OCI-LY7 (cell line): ENCODE results near the gene SERAC1.

Experiments
- EZH2phosphoT487 ChIP-seq: fragments of 200-600 bp; sonication (generic); IDR thresholded peaks from 2 replicates; pipeline ENCODE4 v1.6.1; 2018; ENCODE audit warnings: low read depth, borderline replicate concordance, mild to moderate bottlenecking, mixed run types, antibody characterized with exemption, low read length, moderate library complexity, mixed read lengths
- TF ChIP-seq, protein P1 (sequence below): fragments of 200-600 bp; sonication (generic); conservative IDR thresholded peaks from 2 replicates; pipeline ENCODE4 v1.5.1; 2014; ENCODE audit warnings: mild to moderate bottlenecking, antibody characterized with exemption, low read length, moderate library complexity, mixed read lengths

DNA sequence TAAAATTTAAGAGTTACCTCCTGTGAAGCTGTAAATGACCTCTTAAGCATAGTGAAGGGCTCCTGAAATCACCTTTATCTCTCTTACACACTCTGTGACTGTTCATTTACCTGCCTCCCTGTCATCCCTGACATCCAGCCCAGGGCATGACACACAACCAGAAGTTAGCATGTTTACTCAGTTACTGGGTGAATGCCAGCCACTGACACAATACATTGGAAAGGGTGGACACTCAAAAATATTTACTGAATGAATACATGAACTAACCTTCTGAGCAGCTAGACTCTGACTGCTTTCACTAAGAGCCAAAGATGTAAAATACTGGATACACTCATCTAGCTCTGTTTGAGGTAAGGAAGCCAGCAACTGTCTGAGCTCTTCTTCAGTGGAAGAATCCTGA, 25.3 kb downstream of the SERAC1 start:
- TF ChIP-seq, protein P1, sequence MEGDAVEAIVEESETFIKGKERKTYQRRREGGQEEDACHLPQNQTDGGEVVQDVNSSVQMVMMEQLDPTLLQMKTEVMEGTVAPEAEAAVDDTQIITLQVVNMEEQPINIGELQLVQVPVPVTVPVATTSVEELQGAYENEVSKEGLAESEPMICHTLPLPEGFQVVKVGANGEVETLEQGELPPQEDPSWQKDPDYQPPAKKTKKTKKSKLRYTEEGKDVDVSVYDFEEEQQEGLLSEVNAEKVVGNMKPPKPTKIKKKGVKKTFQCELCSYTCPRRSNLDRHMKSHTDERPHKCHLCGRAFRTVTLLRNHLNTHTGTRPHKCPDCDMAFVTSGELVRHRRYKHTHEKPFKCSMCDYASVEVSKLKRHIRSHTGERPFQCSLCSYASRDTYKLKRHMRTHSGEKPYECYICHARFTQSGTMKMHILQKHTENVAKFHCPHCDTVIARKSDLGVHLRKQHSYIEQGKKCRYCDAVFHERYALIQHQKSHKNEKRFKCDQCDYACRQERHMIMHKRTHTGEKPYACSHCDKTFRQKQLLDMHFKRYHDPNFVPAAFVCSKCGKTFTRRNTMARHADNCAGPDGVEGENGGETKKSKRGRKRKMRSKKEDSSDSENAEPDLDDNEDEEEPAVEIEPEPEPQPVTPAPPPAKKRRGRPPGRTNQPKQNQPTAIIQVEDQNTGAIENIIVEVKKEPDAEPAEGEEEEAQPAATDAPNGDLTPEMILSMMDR = no peak
- TF ChIP-seq EZH2phosphoT487 = no peak
